Putamen (tissue), 1 donor: Measurements from ENCODE around the gene PIAS3.
"Not testable (repeated sequence)": the region's sequence is repeated elsewhere in the genome, so short reads cannot be mapped to it uniquely, and the experiment has no call there.

Experiments used
- DNase-seq: peaks from one replicate; pipeline ENCODE4 v3.0.0-alpha.2; 2016; ENCODE audit warnings: low spot score

The PIAS3 gene

GRCh38 chr1:145823565-145824498 is 35.0 kb downstream of the PIAS3 start, which contains the start of the genes POLR3C and RNF115:
Gene POLR3C (plus strand): TSS chr1:145824200. CDS start chr1:145825777, 1,577 bp downstream.
Gene RNF115 (minus strand): TSS chr1:145824095. CDS start chr1:145823873, 222 bp downstream.
- peak; percentile 92 for DNase-seq

- not testable (repeated sequence) for DNase-seq
Measured at GRCh38 chr1:145822779-145823331, 36.0 kb downstream of the PIAS3 start.

DNA sequence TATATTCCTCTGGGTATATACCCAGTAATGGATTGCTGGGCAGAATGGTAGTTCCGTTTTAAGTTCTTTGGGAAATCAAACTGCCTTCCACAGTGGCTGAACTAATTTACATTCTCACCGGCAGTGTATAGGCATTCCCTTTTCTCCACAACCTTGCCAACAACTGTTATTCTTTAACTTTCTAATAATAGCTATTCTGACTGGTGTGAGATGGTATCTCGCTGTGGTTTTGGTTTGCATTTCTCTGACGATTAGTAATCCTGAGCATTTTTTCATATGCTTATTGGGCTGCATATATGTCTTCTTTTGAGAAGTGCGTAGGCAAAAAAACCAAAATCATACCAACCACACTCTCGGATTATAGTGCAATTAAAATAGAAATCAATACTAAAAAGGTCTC is 40.8 kb downstream of the PIAS3 start:
- DNase-seq = not testable (repeated sequence)

- DNase-seq = not testable (repeated sequence)
Measured at GRCh38 chr1:145812977-145813810, 45.7 kb downstream of the PIAS3 start.

DNA sequence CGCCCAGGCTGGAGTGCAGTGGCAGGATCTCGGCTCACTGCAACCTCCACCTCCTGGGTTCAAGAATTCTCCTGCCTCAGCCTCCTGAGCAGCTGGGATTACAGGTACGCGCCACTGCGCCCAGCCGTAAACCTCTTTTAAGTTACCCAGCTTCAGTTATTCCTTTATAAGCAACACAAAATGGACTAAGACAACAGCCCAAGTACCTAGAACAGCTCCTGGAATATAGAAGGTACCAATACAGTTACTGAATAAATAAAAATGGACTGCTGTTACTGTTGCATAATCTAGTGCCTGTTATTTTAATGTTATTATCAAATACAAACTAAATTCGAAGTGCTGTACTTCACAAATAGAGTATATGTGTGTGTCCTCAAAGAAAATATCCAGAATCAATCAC is 52.0 kb downstream of the PIAS3 start:
- no peak for DNase-seq

DNA sequence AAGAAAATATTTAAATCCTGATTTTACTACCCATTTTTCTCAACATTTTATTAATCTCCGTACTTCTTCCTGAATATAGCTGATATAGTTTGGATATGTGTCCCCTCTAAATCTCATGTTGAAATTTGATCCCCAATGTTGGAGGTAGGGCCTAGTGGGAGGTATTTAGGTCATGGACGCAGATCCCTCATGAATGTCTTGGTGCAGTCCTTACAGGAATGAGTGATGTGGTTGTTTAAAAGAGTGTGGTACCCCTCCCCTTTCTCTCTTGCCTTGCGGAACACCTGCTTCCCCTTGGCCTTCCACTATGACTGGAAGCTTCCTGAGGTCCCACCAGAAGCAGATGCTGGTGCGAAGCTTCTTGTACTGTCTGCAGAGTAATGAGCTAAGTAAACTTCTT is 52.5 kb downstream of the PIAS3 start:
- DNase-seq = no peak

DNA sequence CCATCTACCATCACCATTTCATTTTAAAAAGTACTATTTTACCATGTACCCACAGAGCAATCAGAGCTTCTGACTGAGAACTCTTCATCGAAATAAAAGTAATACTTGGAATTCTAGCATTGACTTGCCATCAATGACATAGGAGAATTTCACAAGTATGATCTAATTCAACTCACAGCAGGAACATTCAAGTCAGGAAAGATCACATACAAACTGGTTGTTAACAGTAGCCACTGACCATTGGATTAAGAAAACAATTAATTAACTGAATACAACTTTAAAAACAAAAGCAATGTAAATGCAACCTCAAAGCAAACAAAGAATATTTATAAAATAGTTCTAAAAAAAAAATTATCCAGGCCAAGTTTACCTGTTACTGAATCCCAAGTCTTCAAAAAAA is 53.8 kb downstream of the PIAS3 start:
- no peak for DNase-seq

- DNase-seq = no peak
Measured at GRCh38 chr1:145804235-145805045, 54.4 kb downstream of the PIAS3 start.

GRCh38 chr1:145799806-145800205 is 59.1 kb downstream of the PIAS3 start:
- DNase-seq = no peak
